ENCODE results near the gene CSRNP3. TPM values are rescaled to one million over a fixed set of nuclear protein-coding genes. Genes with fewer than 3 reads are reported as not detected.

The CSRNP3 gene
- total and polyA plus RNA-seq, 10 of the 15 experiments (the other 5 are each of a cell fraction or from before 2014, with no cell fraction given): 0.03 to 5.2 (median 0.11) TPM; not detected in 1

GRCh38 chr2:165566008-165566407, 96.5 kb downstream of the CSRNP3 start:
- 5% methylated on average over 4 of the region's 4 CpGs for WGBS (ENCODE audit: insufficient coverage, insufficient replicate concordance, low lambda C conversion rate, missing lambda C conversion rate)
- intact Hi-C loops (cut with micrococcal nuclease; ENCODE audit: unreplicated experiment): loop anchor here (10.0 kb wide), 1 partner anchor 309 kb away; no protein-coding TSS in a partner anchor
- in situ Hi-C loops (cut with MboI): no loop called here
- ChIA-PET RAD21 (ENCODE audit: unreplicated experiment) (interaction anchor here (0.9 to 7.2 kb wide), 4 partner anchors 12 to 164 kb away, joined by 3 to 42 read pairs (median 5); no protein-coding TSS in a partner anchor), POLR2A (no interaction called here), CTCF (interaction anchor here (1.3 to 9.2 kb wide), 5 partner anchors 15 to 164 kb away, joined by 3 to 105 read pairs (median 35); no protein-coding TSS in a partner anchor), SMC1A (ENCODE audit: uncharacterized antibody, unreplicated experiment) (interaction anchor here (0.7 to 12.4 kb wide), 11 partner anchors 6 to 160 kb away, joined by 3 to 100 read pairs (median 4); no protein-coding TSS in a partner anchor)
- BruUV-seq (replicated peaks): no TSS peak
- Histone ChIP-seq H3K36me3 (ENCODE audit: control insufficient read depth in 2 of 2, insufficient read depth in 2 of 2, low read length in 1 of 2) (no peaks in the 10 kb centered on the region), H2AFZ (ENCODE audit: control insufficient read depth, low read depth, low read length) (no peak overlapping the region), H3K4me3 (no peak overlapping the region), H4K20me1 (ENCODE audit: control insufficient read depth, insufficient read depth) (no peaks in the 10 kb centered on the region), H3K27me3 (replicated peaks in 1 of 2; ENCODE audit: control insufficient read depth in 2 of 2, insufficient read depth in 2 of 2, low read length in 1 of 2) (no peaks in the 10 kb centered on the region), H3K79me2 (ENCODE audit: control insufficient read depth, insufficient read depth, low read length) (no peaks in the 10 kb centered on the region), H3K4me1 (ENCODE audit: control insufficient read depth, insufficient read depth, low read length) (no peaks in the 10 kb centered on the region), H3K27ac (ENCODE audit: control insufficient read depth, insufficient read depth) (no peak overlapping the region), H3K4me2 (ENCODE audit: control insufficient read depth, insufficient read depth) (no peak overlapping the region), H3K9me3 (replicated peaks; ENCODE audit: control insufficient read depth, insufficient read depth, low read length) (no peaks in the 10 kb centered on the region), H3K9ac (ENCODE audit: control insufficient read depth, insufficient read depth, low read length) (no peak overlapping the region)
- DNase-seq (ENCODE audit: low read depth, low spot score) (no peak), FAIRE-seq (no peak), ATAC-seq (no peak)
- TF ChIP-seq STAT3 (IDR thresholded peaks at IDR 0.05; ENCODE audit: low read depth, low read length) (no peak), ZBTB4 (CRISPR knock-in tag; IDR thresholded peaks at IDR 0.05) (no peak), E2F4 (IDR thresholded peaks at IDR 0.05; ENCODE audit: low read depth, low read length) (no peak), USF2 (IDR thresholded peaks at IDR 0.05; ENCODE audit: borderline replicate concordance, low read depth, low read length) (no peak), WRNIP1 (IDR thresholded peaks at IDR 0.05; ENCODE audit: borderline replicate concordance, low read depth, low read length) (no peak), TARDBP (IDR thresholded peaks at IDR 0.05; ENCODE audit: borderline replicate concordance) (no peak), ZNF274 (IDR thresholded peaks at IDR 0.05; ENCODE audit: insufficient read depth, insufficient read length) (no peak), RAD21 (IDR thresholded peaks at IDR 0.05; ENCODE audit: insufficient read depth, low read depth, low read length) (no peak), ZZZ3 (IDR thresholded peaks at IDR 0.05; ENCODE audit: control insufficient read depth, insufficient read length, low read depth) (no peak), BHLHE40 (IDR thresholded peaks at IDR 0.05; ENCODE audit: borderline replicate concordance in 1 of 2, low read depth in 2 of 2, low read length in 1 of 2) (no peak), MLLT1 (IDR thresholded peaks at IDR 0.05) (no peak), FOXK2 (IDR thresholded peaks at IDR 0.05) (no peak), FOXM1 (IDR thresholded peaks at IDR 0.05; ENCODE audit: low read depth, low read length) (no peak), EZH2 (IDR thresholded peaks at IDR 0.05; ENCODE audit: borderline replicate concordance, control insufficient read depth, low read depth, low read length) (no peak), SREBF1 (IDR thresholded peaks at IDR 0.05; ENCODE audit: low read length) (no peak), SUPT20H (IDR thresholded peaks at IDR 0.05; ENCODE audit: borderline replicate concordance, control insufficient read depth, low read depth, low read length) (no peak)

All from GM12878 (cell line).